SU-DHL-6 (cell line): ENCODE measurements around the gene GPR78.

ENCODE experiments used
- CTCF ChIP-seq: fragments of 200-600 bp; sonication (generic); IDR thresholded peaks from one replicate; pipeline ENCODE4 v1.5.1; 2017; ENCODE audit warnings: antibody characterized with exemption, mild to moderate bottlenecking, low read length, moderate library complexity; ENCODE audit not compliant: insufficient read depth, poor library complexity, severe bottlenecking
- EZH2phosphoT487 ChIP-seq: fragments of 200-600 bp; sonication (generic), shearing (Covaris generic); conservative IDR thresholded peaks from 2 replicates; pipeline ENCODE4 v1.6.1; 2018; ENCODE audit warnings: mild to moderate bottlenecking, antibody characterized with exemption, low read length, moderate library complexity, mixed read lengths

GRCh38 chr4:8609824-8610350 is 29.7 kb downstream of the GPR78 start:
- TF ChIP-seq CTCF (no peak), EZH2phosphoT487 (no peak)
